ENCODE results near the gene CNTNAP2. TPM values are rescaled to one million over a fixed set of nuclear protein-coding genes. Genes with fewer than 3 reads are reported as not detected.

Gene CNTNAP2
- total and polyA plus RNA-seq, 2 donors (not counting 1 experiment from before 2014, with no cell fraction given) = not detected

DNA sequence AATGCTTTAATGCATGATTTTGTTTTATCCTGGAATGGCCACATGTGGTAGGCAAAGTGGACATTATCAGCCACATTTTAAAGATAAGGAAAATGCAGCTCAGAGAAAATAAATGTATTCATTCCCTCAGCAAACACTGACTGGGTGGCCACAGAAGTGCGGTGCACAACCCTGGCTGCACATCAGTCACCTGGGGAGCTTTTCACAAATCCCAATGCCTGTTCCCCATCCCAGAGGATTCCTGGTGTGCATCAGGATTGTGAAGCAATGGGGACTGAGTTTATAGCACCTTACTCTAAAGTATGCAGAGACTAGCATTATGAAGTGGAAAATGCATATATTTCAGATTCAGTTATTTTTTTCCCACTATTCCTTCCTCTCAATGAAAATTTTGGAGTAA lies 2280.5 kb downstream of the CNTNAP2 start:
- Histone ChIP-seq H3K36me3 (ENCODE audit: control insufficient read depth, insufficient read depth, low read length) (no peaks in the 10 kb centered on the region), H3K79me2 (ENCODE audit: control insufficient read depth, insufficient read depth, low read length) (no peaks in the 10 kb centered on the region), H3K27ac (ENCODE audit: insufficient read depth, low read length) (no peak overlapping the region), H3K9me3 (ENCODE audit: control insufficient read depth, insufficient read depth, low read depth, low read length) (no peaks in the 10 kb centered on the region), H4K20me1 (ENCODE audit: control insufficient read depth, extremely low read depth, insufficient read depth, low read length) (no peaks in the 10 kb centered on the region), H3K9ac (ENCODE audit: insufficient read depth, low read length) (no peak overlapping the region), H3K4me2 (ENCODE audit: extremely low read depth, insufficient read depth, low read length) (no peak overlapping the region), H3K4me1 (ENCODE audit: control insufficient read depth, extremely low read depth, insufficient read depth, low read length) (no peaks in the 10 kb centered on the region), H3K4me3 (replicated peaks in 1 of 4; ENCODE audit: control extremely low read depth in 1 of 4, insufficient read depth in 1 of 4, low read depth in 3 of 4, low read length in 4 of 4) (no peak overlapping the region), H3K27me3 (ENCODE audit: control insufficient read depth, insufficient read depth, low read length) (no peaks in the 10 kb centered on the region), H2AFZ (ENCODE audit: low read length) (no peak overlapping the region)
- DNase-seq (ENCODE audit: low read depth in 2 of 2) = no peak
- no peak for TF ChIP-seq EZH2 (IDR thresholded peaks at IDR 0.05; ENCODE audit: low read length, missing control alignments)
- TF ChIP-seq CTCF (conservative IDR thresholded peaks at IDR 0.05 in 1 of 2, IDR thresholded peaks at IDR 0.05 in 1 of 2; ENCODE audit: low read depth in 1 of 2, low read length in 2 of 2) = no peak

GRCh38 chr7:148397551-148397950 lies 2280.9 kb downstream of the CNTNAP2 start:
- no peak for DNase-seq (ENCODE audit: low read depth in 2 of 2)
- H3K4me1 ChIP-seq (ENCODE audit: control insufficient read depth, extremely low read depth, insufficient read depth, low read length) = no peaks in the 10 kb centered on the region
- H2AFZ ChIP-seq (ENCODE audit: low read length) = no peak overlapping the region
- H3K9ac ChIP-seq (ENCODE audit: insufficient read depth, low read length) = no peak overlapping the region
- no peak overlapping the region for H3K4me2 ChIP-seq (ENCODE audit: extremely low read depth, insufficient read depth, low read length)
- H3K4me3 ChIP-seq (replicated peaks in 1 of 4; ENCODE audit: control extremely low read depth in 1 of 4, insufficient read depth in 1 of 4, low read depth in 3 of 4, low read length in 4 of 4) = no peak overlapping the region
- H3K27me3 ChIP-seq (ENCODE audit: control insufficient read depth, insufficient read depth, low read length) = no peaks in the 10 kb centered on the region
- no peaks in the 10 kb centered on the region for H4K20me1 ChIP-seq (ENCODE audit: control insufficient read depth, extremely low read depth, insufficient read depth, low read length)
- H3K79me2 ChIP-seq (ENCODE audit: control insufficient read depth, insufficient read depth, low read length) = no peaks in the 10 kb centered on the region
- no peaks in the 10 kb centered on the region for H3K9me3 ChIP-seq (ENCODE audit: control insufficient read depth, insufficient read depth, low read depth, low read length)
- H3K36me3 ChIP-seq (ENCODE audit: control insufficient read depth, insufficient read depth, low read length) = no peaks in the 10 kb centered on the region
- no peak overlapping the region for H3K27ac ChIP-seq (ENCODE audit: insufficient read depth, low read length)
- TF ChIP-seq CTCF (conservative IDR thresholded peaks at IDR 0.05 in 1 of 2, IDR thresholded peaks at IDR 0.05 in 1 of 2; ENCODE audit: low read depth in 1 of 2, low read length in 2 of 2) (no peak), EZH2 (IDR thresholded peaks at IDR 0.05; ENCODE audit: low read length, missing control alignments) (no peak)

GRCh38 chr7:148397985-148398384 lies 2281.4 kb downstream of the CNTNAP2 start:
- H3K36me3 ChIP-seq (ENCODE audit: control insufficient read depth, insufficient read depth, low read length) = no peaks in the 10 kb centered on the region
- H2AFZ ChIP-seq (ENCODE audit: low read length) = no peak overlapping the region
- no peaks in the 10 kb centered on the region for H4K20me1 ChIP-seq (ENCODE audit: control insufficient read depth, extremely low read depth, insufficient read depth, low read length)
- H3K27me3 ChIP-seq (ENCODE audit: control insufficient read depth, insufficient read depth, low read length) = no peaks in the 10 kb centered on the region
- H3K4me2 ChIP-seq (ENCODE audit: extremely low read depth, insufficient read depth, low read length) = no peak overlapping the region
- H3K4me3 ChIP-seq (replicated peaks in 1 of 4; ENCODE audit: control extremely low read depth in 1 of 4, insufficient read depth in 1 of 4, low read depth in 3 of 4, low read length in 4 of 4) = no peak overlapping the region
- no peaks in the 10 kb centered on the region for H3K4me1 ChIP-seq (ENCODE audit: control insufficient read depth, extremely low read depth, insufficient read depth, low read length)
- no peaks in the 10 kb centered on the region for H3K79me2 ChIP-seq (ENCODE audit: control insufficient read depth, insufficient read depth, low read length)
- DNase-seq (ENCODE audit: low read depth in 2 of 2) = no peak
- no peaks in the 10 kb centered on the region for H3K9me3 ChIP-seq (ENCODE audit: control insufficient read depth, insufficient read depth, low read depth, low read length)
- H3K9ac ChIP-seq (ENCODE audit: insufficient read depth, low read length) = no peak overlapping the region
- H3K27ac ChIP-seq (ENCODE audit: insufficient read depth, low read length) = no peak overlapping the region
- TF ChIP-seq EZH2 (IDR thresholded peaks at IDR 0.05; ENCODE audit: low read length, missing control alignments) (no peak), CTCF (conservative IDR thresholded peaks at IDR 0.05 in 1 of 2, IDR thresholded peaks at IDR 0.05 in 1 of 2; ENCODE audit: low read depth in 1 of 2, low read length in 2 of 2) (no peak)

All from fibroblast of lung (primary cell).